ENCODE data around the gene KIF3C. TPM values are rescaled to one million over a fixed set of nuclear protein-coding genes. Genes with fewer than 3 reads are reported as not detected.
"Not testable (repeated sequence)": the region's sequence is repeated elsewhere in the genome, so short reads cannot be mapped to it uniquely, and the experiment has no call there.

Gene KIF3C
- total RNA-seq, 1 donor from 2014 or later, result 3.0 TPM

GRCh38 chr2:25915411-25915810 is 66.9 kb downstream of the KIF3C start:
- not testable (repeated sequence) for ATAC-seq

- ATAC-seq, result not testable (repeated sequence)
These were observed 68.7 kb downstream of the KIF3C start for GRCh38 chr2:25913696-25913973.

DNA sequence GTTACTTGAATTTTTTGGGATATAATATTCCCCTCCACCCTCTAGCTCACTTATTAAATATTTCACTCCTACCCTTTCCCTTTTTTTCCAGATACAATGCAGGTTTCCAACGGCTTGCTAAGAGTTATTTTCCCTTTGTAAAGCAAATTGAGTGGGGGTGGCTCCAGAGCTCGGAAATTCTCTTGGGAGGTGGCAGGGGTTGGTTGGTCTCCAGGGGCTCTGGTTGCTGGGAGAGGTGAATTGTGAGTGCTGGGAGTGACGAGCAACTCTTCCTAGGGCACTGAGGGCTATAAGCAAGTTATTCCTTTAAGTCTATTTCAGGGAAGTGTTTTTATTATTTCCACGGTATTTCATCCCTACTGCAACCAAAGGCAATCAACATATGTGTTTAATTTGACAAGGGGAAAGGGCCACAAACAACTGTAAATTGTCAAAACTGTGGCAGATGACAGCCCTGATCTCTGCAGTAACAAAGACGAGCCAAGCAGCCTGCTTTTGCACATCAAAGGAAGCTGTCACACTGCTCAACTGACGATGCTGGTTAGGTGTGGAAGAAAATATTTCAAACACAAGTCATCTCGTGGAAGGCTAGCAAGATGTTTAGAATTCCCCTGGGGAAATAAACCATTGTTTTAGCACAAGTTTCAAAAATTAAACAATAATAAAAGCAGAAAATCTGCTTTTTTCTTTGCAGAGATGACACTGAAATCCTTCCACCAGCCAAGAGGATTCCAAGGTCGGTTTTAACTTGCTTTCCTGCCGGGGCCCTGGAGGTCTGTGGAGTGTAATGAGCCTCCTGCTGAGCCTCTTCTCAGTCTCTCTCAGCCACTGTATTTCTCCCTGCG is 69.2 kb downstream of the KIF3C start:
- ATAC-seq, result no peak

- ATAC-seq, result not testable (repeated sequence)
These were observed 72.7 kb downstream of the KIF3C start for GRCh38 chr2:25909574-25909973.

DNA sequence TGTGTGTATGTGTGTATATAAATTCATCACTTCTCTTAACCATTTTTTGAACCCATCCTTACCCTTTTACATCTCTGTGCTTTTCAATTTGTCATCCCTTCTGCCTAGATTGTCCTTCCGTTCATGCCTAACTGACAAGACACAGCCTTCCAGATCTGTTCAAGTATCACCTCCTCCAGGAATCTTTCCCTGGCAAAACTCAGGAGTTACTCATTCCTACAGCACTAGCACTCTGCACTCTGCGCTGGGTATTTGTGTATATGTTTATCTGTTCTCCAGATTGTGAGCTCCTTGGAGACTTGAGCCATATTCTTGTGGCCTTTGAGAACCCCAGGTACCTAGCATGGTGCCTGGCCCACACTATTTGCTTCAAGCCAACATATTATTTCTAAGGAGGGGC is 77.2 kb downstream of the KIF3C start:
- no peak for ATAC-seq

DNA sequence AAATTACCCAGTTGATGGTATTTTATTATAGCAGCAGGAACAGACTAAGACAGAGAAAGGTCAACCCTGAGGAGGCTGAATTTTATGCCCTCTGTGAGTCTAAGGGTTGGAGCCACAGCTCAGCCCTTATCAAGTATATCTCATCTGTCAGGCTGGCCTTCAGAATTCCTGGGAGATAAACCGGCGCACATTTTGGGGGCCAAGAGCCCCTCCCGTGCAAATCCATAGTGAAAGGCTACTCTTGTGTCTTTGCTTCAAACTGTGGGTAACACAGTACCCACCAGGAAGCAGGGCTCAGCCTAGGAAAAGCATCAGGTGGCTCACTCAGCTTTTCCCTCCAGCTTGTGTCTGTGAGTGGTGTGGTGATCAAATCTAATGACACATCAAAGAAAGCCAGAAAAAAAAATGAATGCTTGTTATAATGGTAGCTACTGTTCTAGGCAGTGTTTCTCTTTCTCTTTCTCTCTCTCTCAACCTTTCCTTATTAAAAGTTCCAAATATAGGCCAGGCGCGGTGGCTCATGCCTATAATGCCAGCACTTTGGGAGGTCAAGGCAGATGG is 79.0 kb downstream of the KIF3C start:
- ATAC-seq, result no peak

GRCh38 chr2:25899404-25899970 is 82.8 kb downstream of the KIF3C start:
- peak; percentile 87 for ATAC-seq

- ATAC-seq, result no peak
These were observed 84.8 kb downstream of the KIF3C start for GRCh38 chr2:25897506-25897905.

DNA sequence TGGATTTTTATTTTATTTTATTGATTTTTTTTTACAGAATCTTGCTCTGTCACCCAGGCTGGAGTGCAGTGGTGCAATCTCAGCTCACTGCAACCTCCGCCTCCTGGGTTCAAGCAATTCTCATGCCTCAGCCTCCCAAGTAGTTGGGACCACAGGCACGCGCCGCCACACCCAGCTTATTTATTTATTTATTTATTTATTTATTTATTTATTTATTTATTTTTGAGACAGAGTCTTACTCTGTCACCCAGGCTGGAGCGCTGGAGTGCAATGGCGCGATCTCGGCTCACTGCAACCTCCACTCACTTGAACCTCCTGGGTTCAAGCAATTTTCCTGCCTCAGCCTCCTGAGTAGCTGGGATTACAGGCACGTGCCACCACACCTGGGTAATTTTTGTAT is 86.0 kb downstream of the KIF3C start:
- not testable (repeated sequence) for ATAC-seq

- no peak for ATAC-seq
These were observed 86.7 kb downstream of the KIF3C start for GRCh38 chr2:25895610-25896009.

DNA sequence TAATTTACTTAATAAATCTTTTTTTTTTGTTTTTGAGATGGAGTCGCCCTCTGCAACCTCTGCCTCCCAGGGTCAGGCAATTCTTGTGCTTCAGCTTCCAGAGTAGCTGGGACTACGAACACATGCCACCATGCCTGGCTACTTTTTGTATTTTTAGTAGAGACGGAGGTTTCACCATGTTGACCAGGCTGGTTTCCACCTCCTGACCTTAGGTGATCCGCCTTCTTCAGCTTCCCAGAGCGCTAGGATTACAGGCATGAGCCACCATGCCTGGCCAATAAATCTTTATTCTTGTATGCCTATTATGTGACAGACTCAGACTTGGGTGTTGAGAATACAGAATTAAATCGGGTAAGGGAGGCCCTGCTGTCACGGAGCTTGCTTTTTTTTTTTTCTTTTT is 87.3 kb downstream of the KIF3C start:
- ATAC-seq, result no peak

- no peak for ATAC-seq
These were observed 88.0 kb downstream of the KIF3C start for GRCh38 chr2:25894135-25894830.

DNA sequence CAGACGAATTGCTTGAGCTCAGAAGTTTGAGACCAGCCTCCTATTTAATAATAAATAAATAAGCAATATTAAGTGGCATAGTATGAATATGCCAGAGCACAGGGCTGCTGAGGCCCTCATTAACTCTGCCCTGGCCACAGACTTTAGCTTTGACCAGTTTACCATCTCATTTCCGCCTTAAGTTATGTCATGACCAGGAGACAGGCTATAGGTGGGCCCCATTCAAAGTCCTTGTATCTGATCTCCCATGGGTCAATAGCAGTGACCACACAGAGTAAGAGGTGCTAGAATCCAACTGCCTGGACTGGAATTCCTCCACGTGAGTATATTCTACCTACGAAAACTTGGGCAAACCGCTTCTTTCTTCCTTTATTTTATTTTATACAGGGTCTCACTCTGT is 90.6 kb downstream of the KIF3C start:
- no peak for ATAC-seq

GRCh38 chr2:25887624-25888242 is 94.6 kb downstream of the KIF3C start:
- ATAC-seq, result no peak

DNA sequence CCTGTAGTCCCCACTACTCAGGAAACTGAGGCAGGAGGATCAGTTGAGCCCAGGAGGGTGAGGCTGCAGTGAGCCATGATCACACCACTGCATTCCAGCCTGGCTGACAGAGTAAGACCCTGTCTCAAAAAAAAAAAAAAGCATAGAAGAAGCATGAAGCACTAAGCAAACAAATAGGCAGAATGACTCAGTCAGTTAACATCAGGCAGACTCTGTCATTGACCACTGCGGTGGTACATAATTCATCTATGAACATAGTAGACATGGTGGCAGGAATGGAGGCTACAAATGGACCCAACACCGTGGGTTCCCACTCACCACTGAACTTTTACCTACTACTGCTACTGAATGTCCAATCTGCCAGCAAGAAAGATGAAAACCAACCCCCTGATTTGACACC is 96.4 kb downstream of the KIF3C start:
- ATAC-seq, result no peak

- no peak for ATAC-seq
These were observed 100.5 kb downstream of the KIF3C start for GRCh38 chr2:25881764-25882163.

GRCh38 chr2:25879133-25879730 is 103.1 kb downstream of the KIF3C start:
- ATAC-seq, result no peak

GRCh38 chr2:25878361-25879132 is 103.8 kb downstream of the KIF3C start, which contains the start of gene ASXL2:
ASXL2 (minus strand) TSS chr2:25878487; CDS start chr2:25878222, 265 bp downstream.
- peak; percentile 99 for ATAC-seq

DNA sequence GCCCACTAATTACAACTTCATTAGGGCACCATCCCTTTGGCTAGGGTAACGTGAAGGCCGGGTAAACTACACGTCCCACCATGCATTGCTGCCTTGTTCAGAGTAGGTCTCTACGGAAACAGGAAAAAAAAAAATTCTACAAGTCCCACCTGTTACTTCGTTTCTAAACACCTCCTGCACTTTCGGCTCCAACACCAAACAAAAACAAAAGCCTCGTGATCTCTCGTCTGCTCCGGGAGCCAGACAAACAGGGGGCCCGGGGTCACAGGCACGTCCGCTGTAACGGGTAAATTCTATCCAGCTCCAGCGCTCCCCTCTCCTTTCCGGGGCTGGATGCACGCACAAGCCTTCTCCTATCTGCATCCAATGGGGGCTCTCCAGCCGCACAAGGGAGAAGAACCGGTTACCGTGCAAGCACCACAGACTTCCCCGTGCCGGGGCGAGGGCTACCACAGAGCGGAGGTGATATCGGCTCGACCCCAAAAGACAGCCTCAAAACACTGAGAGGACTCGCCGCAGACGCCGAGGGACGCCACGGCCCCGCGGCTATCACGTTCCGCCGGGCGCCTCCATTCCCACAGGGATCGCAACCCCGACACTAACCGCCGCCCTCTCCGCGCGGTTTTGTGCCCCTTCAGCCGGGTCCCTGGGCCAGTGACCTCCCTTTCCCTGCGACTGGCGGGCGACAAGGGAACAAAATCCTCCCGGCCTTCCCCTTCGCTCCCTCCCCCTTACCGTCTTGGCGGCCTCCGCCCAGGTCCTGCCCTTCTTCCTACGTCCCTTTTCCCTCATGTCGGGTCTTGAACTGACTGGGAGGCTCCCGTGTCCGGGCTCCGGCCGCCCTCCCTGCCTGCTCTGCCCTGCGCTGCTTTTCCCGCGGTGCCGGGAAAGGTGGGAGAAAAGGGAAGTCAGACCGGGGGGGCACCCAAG is 104.6 kb downstream of the KIF3C start:
- peak; percentile 55 for ATAC-seq
